H9 (cell line): ENCODE data around the gene MED13L. TPM values are rescaled to one million over a fixed set of nuclear protein-coding genes. Genes with fewer than 3 reads are reported as not detected.

Source experiments
- DNase-seq: peaks from one replicate; pipeline ENCODE4 v3.0.0-alpha.2; 2017
- H2AFZ ChIP-seq: one replicate; pipeline ENCODE4 v1.6.1; 2013; ENCODE audit warnings: mild to moderate bottlenecking, low read length, control low read depth, moderate library complexity
- H2AK5ac ChIP-seq: 2 replicates; pipeline ENCODE4 v1.6.1; 2013; ENCODE audit warnings: low read length, control low read depth, mixed read lengths; ENCODE audit not compliant: insufficient read length
- H2BK120ac ChIP-seq: one replicate; pipeline ENCODE4 v1.6.1; 2013; ENCODE audit warnings: low read depth, mild to moderate bottlenecking, low read length, control low read depth, inconsistent platforms; ENCODE audit not compliant: poor library complexity, severe bottlenecking
- H2BK12ac ChIP-seq: 2 replicates; pipeline ENCODE4 v1.6.1; 2013; ENCODE audit warnings: low read length, control low read depth, mixed read lengths, low read depth; ENCODE audit not compliant: insufficient read length
- H2BK15ac ChIP-seq: 2 replicates; pipeline ENCODE4 v1.6.1; 2013; ENCODE audit warnings: low read depth, low read length, control low read depth
- H2BK20ac ChIP-seq: one replicate; pipeline ENCODE4 v1.6.1; 2013; ENCODE audit warnings: low read depth, mild to moderate bottlenecking, low read length, control low read depth, inconsistent platforms; ENCODE audit not compliant: poor library complexity, severe bottlenecking
- H2BK5ac ChIP-seq: 2 replicates; pipeline ENCODE4 v1.6.1; 2013; ENCODE audit warnings: low read length, control low read depth, mixed read lengths; ENCODE audit not compliant: insufficient read length
- H3K14ac ChIP-seq: 2 replicates; pipeline ENCODE4 v1.6.1; 2013; ENCODE audit warnings: low read length, control low read depth; ENCODE audit not compliant: insufficient read depth
- H3K18ac ChIP-seq: 2 replicates; pipeline ENCODE4 v1.6.1; 2013; ENCODE audit warnings: low read depth, mild to moderate bottlenecking, mixed read lengths, low read length, control low read depth; ENCODE audit not compliant: insufficient read length
- H3K23ac ChIP-seq: 2 replicates; pipeline ENCODE4 v1.6.1; 2013; ENCODE audit warnings: low read length, control low read depth, mixed read lengths, low read depth; ENCODE audit not compliant: insufficient read length
- H3K23me2 ChIP-seq: 2 replicates; pipeline ENCODE4 v1.6.1; 2013; ENCODE audit warnings: low read depth, mild to moderate bottlenecking, mixed read lengths, low read length, control low read depth; ENCODE audit not compliant: insufficient read length, poor library complexity, severe bottlenecking
- H3K27ac ChIP-seq: 2 replicates; pipeline ENCODE4 v1.5.1; 2013; ENCODE audit warnings: low read length, control low read depth, mixed read lengths, low read depth; ENCODE audit not compliant: insufficient read length
- H3K27me3 ChIP-seq: 2 replicates; pipeline ENCODE4 v1.6.1; 2013; ENCODE audit warnings: low read length, control low read depth, inconsistent platforms; ENCODE audit not compliant: insufficient read depth
- H3K4ac ChIP-seq: 2 replicates; pipeline ENCODE4 v1.6.1; 2013; ENCODE audit warnings: low read depth, mild to moderate bottlenecking, control low read depth, inconsistent platforms, low read length, moderate library complexity
- H3K4me1 ChIP-seq: 2 replicates; pipeline ENCODE4 v1.6.1; 2013; ENCODE audit warnings: low read length, control low read depth, inconsistent platforms; ENCODE audit not compliant: insufficient read depth
- H3K4me2 ChIP-seq: 2 replicates; pipeline ENCODE4 v1.6.1; 2013; ENCODE audit warnings: low read length, control low read depth, mixed read lengths; ENCODE audit not compliant: insufficient read length, insufficient read depth
- H3K56ac ChIP-seq: 2 replicates; pipeline ENCODE4 v1.6.1; 2013; ENCODE audit warnings: low read depth, mild to moderate bottlenecking, mixed read lengths, low read length, control low read depth; ENCODE audit not compliant: insufficient read length
- H3K79me1 ChIP-seq: 2 replicates; pipeline ENCODE4 v1.6.1; 2013; ENCODE audit warnings: low read depth, mild to moderate bottlenecking, moderate library complexity, low read length, control low read depth, inconsistent platforms; ENCODE audit not compliant: insufficient read depth, poor library complexity, severe bottlenecking
- H3K79me2 ChIP-seq: 2 replicates; pipeline ENCODE4 v1.6.1; 2013; ENCODE audit warnings: low read length, control low read depth, inconsistent platforms; ENCODE audit not compliant: insufficient read depth
- H3K9ac ChIP-seq: 2 replicates; pipeline ENCODE4 v1.6.1; 2013; ENCODE audit warnings: low read length, control low read depth, mixed read lengths; ENCODE audit not compliant: insufficient read length; ENCODE audit errors: extremely low read depth
- H3K9me3 ChIP-seq: one replicate; pipeline ENCODE4 v1.6.1; 2013; ENCODE audit warnings: low read depth, low read length, inconsistent platforms; ENCODE audit not compliant: control insufficient read depth
- H3T11ph ChIP-seq: one replicate; pipeline ENCODE4 v1.6.1; 2013; ENCODE audit warnings: mild to moderate bottlenecking, low read length, control low read depth, inconsistent platforms
- H4K20me1 ChIP-seq: one replicate; pipeline ENCODE4 v1.6.1; 2013; ENCODE audit not compliant: control insufficient read depth, insufficient read length, insufficient read depth
- H4K5ac ChIP-seq: 2 replicates; pipeline ENCODE4 v1.6.1; 2013; ENCODE audit warnings: low read depth, mild to moderate bottlenecking, mixed read lengths, low read length, control low read depth; ENCODE audit not compliant: insufficient read length
- H4K8ac ChIP-seq: replicated peaks from 2 replicates; pipeline ENCODE4 v1.6.1; 2013; ENCODE audit warnings: low read length, control low read depth, mixed read lengths, low read depth; ENCODE audit not compliant: insufficient read length
- H4K91ac ChIP-seq: 2 replicates; pipeline ENCODE4 v1.6.1; 2013; ENCODE audit warnings: low read depth, mild to moderate bottlenecking, moderate library complexity, mixed read lengths, low read length, control low read depth; ENCODE audit not compliant: insufficient read length
- H3K27ac Mint-ChIP-seq, 3 experiments: 2 replicates in 2 of 3; 3 replicates in 1 of 3; pipeline ENCODE4 v1.8.0; 2020 to 2021; ENCODE audit warnings: mixed read lengths in 3 of 3, mild to moderate bottlenecking in 1 of 3, moderate library complexity in 1 of 3
- H3K27me3 Mint-ChIP-seq: 2 replicates; pipeline ENCODE4 v1.8.0; 2021; ENCODE audit warnings: low read depth, mild to moderate bottlenecking, moderate library complexity, mixed read lengths
- H3K36me3 Mint-ChIP-seq, 3 experiments: 2 replicates in 2 of 3; 3 replicates in 1 of 3; pipeline ENCODE4 v1.8.0; 2020 to 2021; ENCODE audit warnings: low read depth in 3 of 3, mixed read lengths in 3 of 3; ENCODE audit not compliant: insufficient read depth in 1 of 3
- H3K4me1 Mint-ChIP-seq, 2 experiments: 2 replicates each; pipeline ENCODE4 v1.8.0; 2020; ENCODE audit warnings: mixed read lengths in 2 of 2
- H3K4me3 Mint-ChIP-seq, 2 experiments: 2 replicates in 1 of 2; 3 replicates in 1 of 2; pipeline ENCODE4 v1.8.0; 2020 to 2021; ENCODE audit warnings: mild to moderate bottlenecking in 2 of 2, mixed read lengths in 2 of 2, moderate library complexity in 1 of 2
- H3K9me3 Mint-ChIP-seq, 2 experiments: 2 replicates in 1 of 2; 3 replicates in 1 of 2; pipeline ENCODE4 v1.8.0; 2020; ENCODE audit warnings: mild to moderate bottlenecking in 2 of 2, mixed read lengths in 2 of 2, moderate library complexity in 1 of 2
- CTCF ChIP-seq: fragments of 200-600 bp; sonication (generic); conservative IDR thresholded peaks from 3 replicates; pipeline ENCODE4 v1.8.0; 2021; ENCODE audit warnings: antibody characterized with exemption, mild to moderate bottlenecking
- WGBS: extraction: QIAGEN DNeasy Blood & Tissue Kit; methylation state at CpG from one replicate; pipeline ENCODE4 v1.1.7; 2013; ENCODE audit warnings: missing lambda C conversion rate, low lambda C conversion rate, mixed read lengths; ENCODE audit not compliant: insufficient read length; ENCODE audit errors: extremely low coverage; 5-methylcytosine and 5-hydroxymethylcytosine counted together
- total RNA-seq: library from RNA; stranded (reverse); gene quantifications from 2 replicates; pipeline ENCODE4 v1.2.1, GENCODE V29; 2021

Gene MED13L
- total RNA-seq, 1 experiment from 2014 or later, result 52.4 TPM

- no peak for DNase-seq
- Histone ChIP-seq H4K20me1 (no peaks in the 10 kb centered on the region), H3K9ac (no peak overlapping the region), H3K9me3 (no peaks in the 10 kb centered on the region), H4K5ac (no peak overlapping the region), H4K8ac (no peak overlapping the region), H3K18ac (no peak overlapping the region), H3K79me1 (peaks cover 8% of the 10 kb centered on the region), H2AK5ac (no peak overlapping the region), H3T11ph (no peak overlapping the region), H3K4me1 (peaks cover 5% of the 10 kb centered on the region), H2BK20ac (no peak overlapping the region), H3K23ac (no peak overlapping the region), H4K91ac (no peak overlapping the region), H3K23me2 (no peaks in the 10 kb centered on the region), H3K27me3 (no peaks in the 10 kb centered on the region), H2BK15ac (no peak overlapping the region), H3K4me2 (no peak overlapping the region), H3K27ac (no peak overlapping the region), H3K79me2 (peaks cover 25% of the 10 kb centered on the region), H3K14ac (no peak overlapping the region), H3K56ac (no peak overlapping the region), H2BK12ac (no peak overlapping the region), H2BK5ac (no peak overlapping the region), H2BK120ac (no peak overlapping the region), H3K4ac (no peak overlapping the region), H2AFZ (no peak overlapping the region)
- H3K36me3 Mint-ChIP-seq, result no peaks in the 10 kb centered on the region
- no peak overlapping the region for H3K4me3 Mint-ChIP-seq
- no peaks in the 10 kb centered on the region for H3K27me3 Mint-ChIP-seq
- H3K4me1 Mint-ChIP-seq, result peaks cover 26 to 32% of the 10 kb centered on the region in 2 experiments
- no peaks in the 10 kb centered on the region for H3K9me3 Mint-ChIP-seq
- WGBS, result no CpG with 5 or more reads among the region's 2 CpGs
- no peak overlapping the region for H3K27ac Mint-ChIP-seq
- no peak for TF ChIP-seq CTCF
Measured at GRCh38 chr12:116262741-116263140, 14.8 kb downstream of the MED13L start.
